Stimulated activated CD4-positive, alpha-beta T cell treated with anti-CD3 and anti-CD28 coated beads, Interleukin-12 subunit alpha, Interleukin-12 subunit beta, amount 100 ng/mL, for 4 hours (primary cell): Measurements from ENCODE around the gene ILK.

Experiments
- DNase-seq: peaks from one replicate; pipeline ENCODE4 v3.0.0-alpha.2; 2020

Gene ILK

GRCh38 chr11:6622261-6623171 is 18.9 kb downstream of the ILK start:
- no peak for DNase-seq

GRCh38 chr11:6623391-6624363 is 20.1 kb downstream of the ILK start:
- no peak for DNase-seq

DNA sequence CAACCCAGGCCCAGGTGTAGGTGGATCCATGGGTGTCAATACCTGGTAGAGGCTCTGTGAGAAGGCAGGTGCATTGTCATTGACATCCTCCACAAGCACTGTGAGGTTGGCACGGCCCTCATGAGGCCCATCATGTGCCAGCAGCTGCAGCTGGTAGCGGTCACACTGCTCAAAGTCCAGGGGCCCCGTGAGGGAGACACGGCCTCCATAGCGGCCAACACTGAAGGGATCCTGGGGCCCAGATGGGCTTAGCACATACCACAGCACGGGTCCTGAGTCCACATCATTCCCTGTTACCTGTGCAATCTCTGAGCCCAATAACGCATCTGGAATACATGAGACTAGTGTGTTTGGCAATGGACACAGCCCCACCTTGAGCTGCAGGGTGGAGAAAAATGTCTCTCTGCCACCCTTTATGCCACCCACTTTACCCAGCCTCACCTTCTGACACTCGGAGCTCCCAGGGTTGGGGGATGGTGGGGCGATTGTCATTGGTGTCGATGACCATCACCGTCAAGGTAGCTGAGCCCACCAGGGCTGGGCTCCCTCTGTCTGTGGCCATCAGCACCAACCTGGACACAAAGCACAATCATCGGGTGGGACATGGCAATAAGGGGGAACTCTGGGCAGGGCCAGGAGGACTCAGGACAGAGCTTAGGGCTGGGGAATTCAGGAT is 21.7 kb downstream of the ILK start:
- DNase-seq, result no peak

- no peak for DNase-seq
Measured at GRCh38 chr11:6625832-6626420, 22.4 kb downstream of the ILK start.

- DNase-seq, result no peak
Measured at GRCh38 chr11:6626971-6627761, 23.6 kb downstream of the ILK start.

GRCh38 chr11:6627762-6628241 is 24.2 kb downstream of the ILK start:
- DNase-seq, result no peak

DNA sequence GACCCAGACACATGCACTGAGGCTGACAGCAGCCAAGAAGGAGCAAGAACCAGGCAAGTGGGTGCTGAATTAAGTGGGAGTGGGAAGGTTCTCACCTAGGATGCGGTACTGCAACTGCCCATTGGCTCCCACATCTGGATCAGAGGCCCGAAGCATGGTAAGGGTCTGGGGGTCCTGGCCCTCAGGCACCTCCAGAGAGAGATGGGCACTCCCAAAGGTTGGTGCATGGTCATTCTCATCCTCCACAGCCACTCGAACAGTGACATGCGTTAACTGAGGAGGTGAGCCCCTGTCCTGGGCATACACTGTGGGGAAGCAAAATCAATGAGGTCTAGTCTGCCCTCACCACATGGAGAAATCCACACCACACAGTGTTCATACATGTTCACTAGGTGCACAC is 25.0 kb downstream of the ILK start:
- DNase-seq, result no peak

GRCh38 chr11:6629573-6629891 is 26.0 kb downstream of the ILK start:
- no peak for DNase-seq

DNA sequence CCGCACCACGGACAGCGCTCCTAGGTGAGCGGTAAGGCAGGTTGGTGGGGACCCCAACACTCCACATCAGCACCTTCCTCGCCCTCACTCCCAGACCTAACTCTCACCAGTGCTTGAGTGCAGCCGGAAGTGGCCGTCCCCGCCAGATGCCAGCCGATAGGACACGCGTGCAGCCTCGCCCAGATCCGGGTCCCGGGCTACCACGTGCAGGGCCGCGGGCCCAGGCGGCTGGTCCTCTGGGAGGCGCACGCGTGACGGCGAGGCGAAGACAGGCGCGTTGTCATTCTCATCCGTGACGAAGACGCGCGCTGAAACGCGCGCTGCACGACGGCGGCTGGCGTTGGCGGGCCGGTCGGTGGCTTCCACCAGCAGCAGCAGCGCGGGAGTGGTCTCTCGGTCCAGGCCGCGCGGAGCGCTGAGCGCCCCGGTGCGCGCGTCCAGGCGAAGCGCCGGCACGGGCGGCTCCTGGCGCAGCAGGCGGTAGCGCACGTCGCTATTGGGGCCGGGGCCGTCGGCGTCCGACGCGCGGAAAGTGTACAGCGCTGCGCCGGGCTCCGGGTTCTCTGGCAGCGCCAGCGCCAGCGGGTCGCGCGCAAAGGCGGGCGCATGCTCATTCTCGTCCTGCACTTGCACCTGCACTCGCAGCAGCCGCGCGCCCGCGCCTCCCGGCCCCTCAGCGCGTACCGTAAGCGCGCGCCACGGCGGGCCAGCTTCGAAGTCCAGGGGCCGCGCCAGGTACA is 26.5 kb downstream of the ILK start:
- DNase-seq, result no peak

DNA sequence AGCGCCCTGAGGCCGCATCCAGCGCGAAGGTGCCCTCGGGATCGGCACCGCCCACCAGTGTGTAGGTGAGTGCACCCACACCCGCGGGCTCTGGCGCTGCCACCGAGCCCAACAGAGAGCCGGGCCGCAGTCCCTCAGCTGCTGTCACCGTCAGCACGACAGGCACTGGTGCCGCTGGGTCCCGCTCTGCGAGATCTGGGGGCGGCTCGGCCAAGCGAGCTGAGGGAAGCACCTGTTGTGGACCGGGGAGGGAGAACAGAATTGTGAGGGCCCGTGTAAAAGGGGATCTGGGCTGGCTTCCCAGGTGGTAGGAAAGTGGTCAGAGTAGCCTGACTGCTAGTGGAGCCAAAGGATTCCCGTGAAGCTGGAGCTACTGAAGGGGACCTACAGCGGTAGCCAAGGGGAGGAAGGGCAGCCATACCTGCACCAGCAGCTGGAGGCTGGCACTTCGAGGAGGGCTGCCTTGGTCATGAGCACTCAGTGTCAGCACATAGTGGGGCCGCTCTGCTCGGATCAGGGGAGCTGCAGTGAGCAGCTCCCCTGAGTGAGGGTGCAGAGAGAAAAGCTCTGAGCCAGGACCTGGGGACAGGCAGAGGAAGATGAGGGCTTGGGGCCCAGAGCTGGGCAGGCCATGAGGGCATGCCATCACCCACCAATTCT is 27.2 kb downstream of the ILK start:
- DNase-seq, result no peak

- DNase-seq, result no peak
Measured at GRCh38 chr11:6631361-6631890, 27.9 kb downstream of the ILK start.

GRCh38 chr11:6632116-6633073 is 28.8 kb downstream of the ILK start:
- no peak for DNase-seq

- no peak for DNase-seq
Measured at GRCh38 chr11:6633422-6634408, 30.1 kb downstream of the ILK start.

GRCh38 chr11:6634534-6634933 is 31.0 kb downstream of the ILK start:
- no peak for DNase-seq

- no peak for DNase-seq
Measured at GRCh38 chr11:6635082-6635932, 31.7 kb downstream of the ILK start.

- DNase-seq, result no peak
Measured at GRCh38 chr11:6636480-6636879, 32.9 kb downstream of the ILK start.

GRCh38 chr11:6637871-6638270 is 34.3 kb downstream of the ILK start:
- no peak for DNase-seq
